GM12878 (cell line): ENCODE results near the gene IGSF8. TPM values are rescaled to one million over a fixed set of nuclear protein-coding genes. Genes with fewer than 3 reads are reported as not detected.

ENCODE experiments used
- ATAC-seq: fragments of 200-7000 bp; cut with Tn5 transposase; 3 replicates; pipeline ENCODE4 v1.9.1; 2020; ENCODE audit warnings: mild to moderate bottlenecking, moderate library complexity
- BruUV-seq: library from RNA; stranded (reverse); fragments of 400-500 nt; replicated peaks from 2 replicates; lab custom pipeline; 2021; lab: Mats Ljungman, UMichigan
- CTCF ChIA-PET: fragments of 300-600 bp; sonication (Branson Sonifier 250); formaldehyde crosslinking; extraction: SDS; loops from one replicate; lab custom pipeline; 2021; ENCODE audit warnings: inconsistent platforms; lab: Yijun Ruan, JAX
- POLR2A ChIA-PET: fragments of 350-600 bp; formaldehyde crosslinking; extraction: SDS; loops from one replicate; lab custom pipeline; 2021; ENCODE audit warnings: inconsistent platforms; lab: Charles Lee
- RAD21 ChIA-PET: fragments of 300-600 bp; sonication (Branson Sonifier 250); formaldehyde crosslinking; loops from one replicate; lab custom pipeline; 2023; ENCODE audit warnings: antibody characterized with exemption; ENCODE audit not compliant: unreplicated experiment; lab: Charles Lee
- SMC1A ChIA-PET: fragments of 300-600 bp; sonication (Branson Sonifier 250); formaldehyde crosslinking; loops from one replicate; lab custom pipeline; 2023; ENCODE audit not compliant: unreplicated experiment, uncharacterized antibody; lab: Charles Lee
- DNase-seq: peaks from one replicate; pipeline ENCODE4 v3.0.0-alpha.2; 2011; ENCODE audit warnings: low read depth, low spot score
- FAIRE-seq: peaks from 3 replicates; lab custom pipeline; 2011; peaks lifted over from hg19 to GRCh38; lab: Jason Lieb, UNC
- H2AFZ ChIP-seq: 2 replicates; pipeline ENCODE4 v1.6.0; 2011; ENCODE audit warnings: low read depth, low read length, control low read depth; ENCODE audit not compliant: control insufficient read depth
- H3K27ac ChIP-seq: 2 replicates; pipeline ENCODE4 v1.5.1; 2011; ENCODE audit warnings: control low read depth; ENCODE audit not compliant: control insufficient read depth, insufficient read depth
- H3K27me3 ChIP-seq, 2 experiments: replicated peaks in 1 of 2; 2 replicates each; pipeline versions ENCODE4 v1.6.0 to v1.6.1; 2011; ENCODE audit warnings: low read length in 1 of 2; ENCODE audit not compliant: control insufficient read depth in 2 of 2, insufficient read depth in 2 of 2
- H3K36me3 ChIP-seq, 2 experiments: 2 replicates each; pipeline ENCODE4 v1.5.1; 2011; ENCODE audit warnings: low read length in 1 of 2; ENCODE audit not compliant: control insufficient read depth in 2 of 2, insufficient read depth in 2 of 2
- H3K4me1 ChIP-seq: 2 replicates; pipeline ENCODE4 v1.6.1; 2011; ENCODE audit warnings: mild to moderate bottlenecking, low read length, moderate library complexity, mixed read lengths; ENCODE audit not compliant: control insufficient read depth, insufficient read depth
- H3K4me2 ChIP-seq: 2 replicates; pipeline ENCODE4 v1.6.0; 2011; ENCODE audit warnings: control low read depth; ENCODE audit not compliant: control insufficient read depth, insufficient read depth
- H3K4me3 ChIP-seq: fragments of 200-600 bp; sonication (generic); 2 replicates; pipeline ENCODE4 v1.5.1; 2016
- H3K79me2 ChIP-seq: 2 replicates; pipeline ENCODE4 v1.6.0; 2011; ENCODE audit warnings: low read length; ENCODE audit not compliant: control insufficient read depth, insufficient read depth
- H3K9ac ChIP-seq: 2 replicates; pipeline ENCODE4 v1.8.0; 2011; ENCODE audit warnings: low read length, control low read depth, mixed read lengths; ENCODE audit not compliant: control insufficient read depth, insufficient read depth
- H3K9me3 ChIP-seq: replicated peaks from 3 replicates; pipeline ENCODE4 v1.5.1; 2011; ENCODE audit warnings: mild to moderate bottlenecking, low read length; ENCODE audit not compliant: control insufficient read depth, insufficient read depth
- H4K20me1 ChIP-seq: 2 replicates; pipeline ENCODE4 v1.6.0; 2011; ENCODE audit not compliant: control insufficient read depth, insufficient read depth
- BACH1 ChIP-seq: fragments of 450-650 bp; IDR thresholded peaks from 2 replicates; pipeline ENCODE4 v1.6.1; 2017; ENCODE audit warnings: mild to moderate bottlenecking, borderline replicate concordance
- IRF4 ChIP-seq: IDR thresholded peaks from 2 replicates; pipeline ENCODE4 v1.6.1; 2011; ENCODE audit warnings: low read depth, low read length
- NFYB ChIP-seq: IDR thresholded peaks from 2 replicates; pipeline ENCODE4 v1.6.1; 2011; ENCODE audit warnings: low read depth, mild to moderate bottlenecking, low read length, improper control_type of control experiment, moderate library complexity; ENCODE audit not compliant: insufficient read depth
- NKRF ChIP-seq: fragments of 450-650 bp; conservative IDR thresholded peaks from 2 replicates; pipeline ENCODE4 v1.6.1; 2017; ENCODE audit warnings: mild to moderate bottlenecking, moderate library complexity
- POLR2A ChIP-seq: IDR thresholded peaks from 2 replicates; pipeline ENCODE4 v1.6.1; 2011; ENCODE audit warnings: low read depth, mild to moderate bottlenecking, low read length
- POLR2AphosphoS2 ChIP-seq: IDR thresholded peaks from 2 replicates; pipeline ENCODE4 v1.6.1; 2011; ENCODE audit warnings: low read depth, mild to moderate bottlenecking, low read length, improper control_type of control experiment, moderate library complexity
- RUNX3 ChIP-seq: IDR thresholded peaks from 2 replicates; pipeline ENCODE4 v1.6.1; 2012; ENCODE audit warnings: low read length, inconsistent platforms
- SIX5 ChIP-seq: IDR thresholded peaks from 2 replicates; pipeline ENCODE4 v1.6.1; 2011; ENCODE audit warnings: mild to moderate bottlenecking, low read depth, low read length, moderate library complexity; ENCODE audit not compliant: severe bottlenecking
- SMARCA5 ChIP-seq: fragments of 450-650 bp; IDR thresholded peaks from 2 replicates; pipeline ENCODE4 v1.6.1; 2017; ENCODE audit warnings: mild to moderate bottlenecking
- SMC3 ChIP-seq: IDR thresholded peaks from 2 replicates; pipeline ENCODE4 v1.6.1; 2011; ENCODE audit warnings: low read length, improper control_type of control experiment, borderline replicate concordance
- SPI1 ChIP-seq: IDR thresholded peaks from 2 replicates; pipeline ENCODE4 v1.6.1; 2011; ENCODE audit warnings: low read depth, mild to moderate bottlenecking, low read length, moderate library complexity, borderline replicate concordance; ENCODE audit not compliant: insufficient read depth
- TARDBP ChIP-seq: IDR thresholded peaks from 2 replicates; pipeline ENCODE4 v1.6.1; 2016; ENCODE audit warnings: borderline replicate concordance
- TCF12 ChIP-seq: IDR thresholded peaks from 2 replicates; pipeline ENCODE4 v1.6.1; 2011; ENCODE audit warnings: low read depth, mild to moderate bottlenecking, low read length
- TCF7 ChIP-seq: IDR thresholded peaks from 2 replicates; pipeline ENCODE4 v1.6.1; 2014; ENCODE audit warnings: antibody characterized with exemption, borderline replicate concordance
- ZNF217 ChIP-seq: fragments of 450-650 bp; IDR thresholded peaks from 2 replicates; pipeline ENCODE4 v1.6.1; 2017; ENCODE audit warnings: antibody characterized with exemption, mild to moderate bottlenecking
- WGBS: methylation state at CpG from one replicate; pipeline ENCODE4 v1.1.6; 2016; ENCODE audit warnings: low lambda C conversion rate; ENCODE audit not compliant: insufficient replicate concordance, insufficient coverage; ENCODE audit errors: missing lambda C conversion rate; 5-methylcytosine and 5-hydroxymethylcytosine counted together
- in situ Hi-C: fragments of 300-500 bp; cut with MboI; formaldehyde crosslinking; loops from 9 replicates; pipeline ENCODE4 v1.14.3; 2018; ENCODE audit warnings: mixed read lengths
- intact Hi-C: fragments of 100-400 bp; cut with micrococcal nuclease; formaldehyde crosslinking; loops from one replicate; pipeline ENCODE4 v1.14.2; 2022; ENCODE audit not compliant: unreplicated experiment
- polyA plus RNA-seq, 11 experiments: library from polyadenylated mRNA; depleted of rRNA in 4 of 11; unstranded in 6 of 11; stranded (reverse) in 5 of 11; fragments of >200 nt; fragmentation: Nextera tagmentation in 4 of 11; fragmentation: Illumina TruSeq in 1 of 11; extraction: Ambion mirVana in 4 of 11; extraction: Trizol in 1 of 11; gene quantifications; 1 replicate in 1 of 11; 2 replicates in 10 of 11; pipeline versions ENCODE4 v1.2.1 to v1.2.3, GENCODE V29; 2011 to 2016; ENCODE audit warnings: inconsistent platforms in 2 of 11, missing spikeins in 2 of 11, low read depth in 1 of 11
- total RNA-seq, 4 experiments: library from RNA; depleted of rRNA in 3 of 4; stranded (reverse); fragments of >200 nt in 3 of 4; fragmentation: Illumina TruSeq in 1 of 4; extraction: Trizol in 1 of 4; gene quantifications; 2 replicates each; pipeline versions ENCODE4 v1.2.1 to v1.2.3, GENCODE V29; 2013 to 2021
- TF ChIP-seq, protein P1 (sequence below): fragments of 450-650 bp; formaldehyde crosslinking; IDR thresholded peaks from 2 replicates; pipeline ENCODE4 v1.5.0; 2022; ENCODE audit warnings: mild to moderate bottlenecking, missing genetic modification characterization

The IGSF8 gene
- total and polyA plus RNA-seq, 10 of the 15 experiments (the other 5 are each of a cell fraction or from before 2014, with no cell fraction given): 0.64 to 24.7 (median 13.9) TPM

DNA sequence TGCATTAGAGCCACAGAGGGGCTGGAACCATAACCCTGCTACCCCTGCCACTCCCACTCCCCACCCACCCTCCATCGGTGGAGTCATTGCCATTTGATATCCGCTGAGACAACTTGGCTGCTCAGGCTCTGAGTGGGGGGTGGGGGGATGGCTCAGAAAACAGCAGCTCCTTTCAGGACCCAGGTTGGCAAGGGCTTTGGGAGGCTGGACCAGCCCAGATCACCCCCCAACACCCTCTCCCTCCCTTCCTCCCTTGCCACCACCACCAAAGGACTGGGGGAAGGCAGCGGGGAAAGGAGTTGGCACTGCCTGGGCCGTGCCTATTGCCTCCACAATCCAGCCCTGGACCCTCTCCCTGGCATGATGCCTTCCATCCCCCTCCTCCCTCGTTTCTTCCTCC is 30.2 kb downstream of the IGSF8 start (continued):
- no peak for TF ChIP-seq TARDBP
- no peak for TF ChIP-seq SIX5
- no peak for TF ChIP-seq BACH1
- TF ChIP-seq SMC3: no peak

GRCh38 chr1:160066829-160067745 is 31.3 kb downstream of the IGSF8 start:
- no peak for FAIRE-seq
- H3K27me3 ChIP-seq: peaks cover 4 to 16% of the 10 kb centered on the region in 2 experiments
- no peak overlapping the region for H3K27ac ChIP-seq
- RAD21 ChIA-PET: interaction anchor here (0.7 kb wide), 1 partner anchor 11 kb away, joined by 3 read pairs; no protein-coding TSS in a partner anchor
- in situ Hi-C loops: no loop called here
- H2AFZ ChIP-seq: no peak overlapping the region
- TF ChIP-seq POLR2AphosphoS2 (no peak), NFYB (no peak), TCF7 (no peak), NKRF (no peak), ZNF217 (no peak), RUNX3 (no peak), POLR2A (no peak), TCF12 (no peak), SMARCA5 (no peak), SPI1 (no peak), IRF4 (no peak)
- TF ChIP-seq, protein P1, sequence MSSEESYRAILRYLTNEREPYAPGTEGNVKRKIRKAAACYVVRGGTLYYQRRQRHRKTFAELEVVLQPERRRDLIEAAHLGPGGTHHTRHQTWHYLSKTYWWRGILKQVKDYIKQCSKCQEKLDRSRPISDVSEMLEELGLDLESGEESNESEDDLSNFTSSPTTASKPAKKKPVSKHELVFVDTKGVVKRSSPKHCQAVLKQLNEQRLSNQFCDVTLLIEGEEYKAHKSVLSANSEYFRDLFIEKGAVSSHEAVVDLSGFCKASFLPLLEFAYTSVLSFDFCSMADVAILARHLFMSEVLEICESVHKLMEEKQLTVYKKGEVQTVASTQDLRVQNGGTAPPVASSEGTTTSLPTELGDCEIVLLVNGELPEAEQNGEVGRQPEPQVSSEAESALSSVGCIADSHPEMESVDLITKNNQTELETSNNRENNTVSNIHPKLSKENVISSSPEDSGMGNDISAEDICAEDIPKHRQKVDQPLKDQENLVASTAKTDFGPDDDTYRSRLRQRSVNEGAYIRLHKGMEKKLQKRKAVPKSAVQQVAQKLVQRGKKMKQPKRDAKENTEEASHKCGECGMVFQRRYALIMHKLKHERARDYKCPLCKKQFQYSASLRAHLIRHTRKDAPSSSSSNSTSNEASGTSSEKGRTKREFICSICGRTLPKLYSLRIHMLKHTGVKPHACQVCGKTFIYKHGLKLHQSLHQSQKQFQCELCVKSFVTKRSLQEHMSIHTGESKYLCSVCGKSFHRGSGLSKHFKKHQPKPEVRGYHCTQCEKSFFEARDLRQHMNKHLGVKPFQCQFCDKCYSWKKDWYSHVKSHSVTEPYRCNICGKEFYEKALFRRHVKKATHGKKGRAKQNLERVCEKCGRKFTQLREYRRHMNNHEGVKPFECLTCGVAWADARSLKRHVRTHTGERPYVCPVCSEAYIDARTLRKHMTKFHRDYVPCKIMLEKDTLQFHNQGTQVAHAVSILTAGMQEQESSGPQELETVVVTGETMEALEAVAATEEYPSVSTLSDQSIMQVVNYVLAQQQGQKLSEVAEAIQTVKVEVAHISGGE (CRISPR knock-in tag): no peak
- TF ChIP-seq, all 136 proteins: peak for 0
- Histone ChIP-seq H3K79me2 (no peaks in the 10 kb centered on the region), H3K4me3 (no peak overlapping the region), H4K20me1 (no peaks in the 10 kb centered on the region), H3K36me3 (no peaks in the 10 kb centered on the region), H3K4me2 (no peak overlapping the region), H3K9ac (no peak overlapping the region), H3K4me1 (peaks cover 18% of the 10 kb centered on the region), H3K9me3 (no peaks in the 10 kb centered on the region)
- ChIA-PET POLR2A (no interaction called here), CTCF (interaction anchor here (1.3 to 49.8 kb wide), 3 partner anchors 10 to 21 kb away, joined by 5 to 1035 read pairs (median 13); partner anchors contain the start of genes IGSF8, KCNJ10 and KCNJ9), SMC1A (interaction anchor here (0.8 to 1.1 kb wide), 3 partner anchors 8 to 12 kb away, joined by 3 to 4 read pairs (median 3); no protein-coding TSS in a partner anchor)
- DNase-seq (no peak), ATAC-seq (no peak)
- BruUV-seq: no TSS peak
- intact Hi-C loops: no loop called here
- WGBS: 16% methylated on average over 6 of the region's 6 CpGs
